Measurements from ENCODE around the gene HNRNPM. TPM values are rescaled to one million over a fixed set of nuclear protein-coding genes. Genes with fewer than 3 reads are reported as not detected.
A peak's percentile ranks its signal among the peaks of the same experiment; 100 is the strongest.

Gene HNRNPM
- total RNA-seq, 1 experiment from 2014 or later = 468 TPM

GRCh38 chr19:8445488-8446001 lies 770 bp downstream of the HNRNPM start:
- H3K36me3 Mint-ChIP-seq (ENCODE audit: insufficient read depth in 1 of 3, low read depth in 3 of 3) = peaks cover 21 to 33% (median 31%) of the 10 kb centered on the region in 3 experiments
- peaks cover 4% of the 10 kb centered on the region for H4K20me1 ChIP-seq (ENCODE audit: control insufficient read depth, insufficient read depth, insufficient read length)
- no peak overlapping the region for H2BK20ac ChIP-seq (ENCODE audit: low read depth, low read length, poor library complexity, severe bottlenecking)

More at GRCh38 chr19:8445488-8446001, 770 bp downstream of the HNRNPM start:
- Histone ChIP-seq H4K91ac (ENCODE audit: insufficient read length, low read depth, low read length) (peak overlapping the region; percentile 98), H2BK15ac (ENCODE audit: low read depth, low read length) (no peak overlapping the region), H2AFZ (ENCODE audit: low read length) (no peak overlapping the region), H4K5ac (ENCODE audit: insufficient read length, low read depth, low read length) (no peak overlapping the region), H3K79me2 (ENCODE audit: insufficient read depth, low read length) (peaks cover 51% of the 10 kb centered on the region), H2BK120ac (ENCODE audit: low read depth, low read length, poor library complexity, severe bottlenecking) (no peak overlapping the region), H3K14ac (ENCODE audit: insufficient read depth, low read length) (peak overlapping the region; percentile 98), H3K23me2 (ENCODE audit: insufficient read length, low read depth, low read length, poor library complexity, severe bottlenecking) (no peaks in the 10 kb centered on the region), H3K27me3 (ENCODE audit: insufficient read depth, low read length) (no peaks in the 10 kb centered on the region), H3K9ac (ENCODE audit: extremely low read depth, insufficient read length, low read length) (peak overlapping the region; percentile 95), H3K4ac (ENCODE audit: low read depth, low read length) (peak overlapping the region; percentile 94), H2BK12ac (ENCODE audit: insufficient read length, low read depth, low read length) (no peak overlapping the region), H3K18ac (ENCODE audit: insufficient read length, low read depth, low read length) (peak overlapping the region; percentile 96), H3K4me1 (ENCODE audit: insufficient read depth, low read length) (peaks cover 10% of the 10 kb centered on the region), H3K23ac (ENCODE audit: insufficient read length, low read depth, low read length) (no peak overlapping the region), H3K9me3 (ENCODE audit: control insufficient read depth, low read depth, low read length) (no peaks in the 10 kb centered on the region), H3K79me1 (ENCODE audit: insufficient read depth, low read depth, low read length, poor library complexity, severe bottlenecking) (no peaks in the 10 kb centered on the region), H2AK5ac (ENCODE audit: insufficient read length, low read length) (no peak overlapping the region), H3K56ac (ENCODE audit: insufficient read length, low read depth, low read length) (no peak overlapping the region), H4K8ac (replicated peaks; ENCODE audit: insufficient read length, low read depth, low read length) (no peak overlapping the region), H3K27ac (ENCODE audit: insufficient read length, low read depth, low read length) (no peak overlapping the region), H3T11ph (ENCODE audit: low read length) (no peak overlapping the region), H2BK5ac (ENCODE audit: insufficient read length, low read length) (no peak overlapping the region), H3K4me2 (ENCODE audit: insufficient read depth, insufficient read length, low read length) (peak overlapping the region; percentile 75)
- H3K9me3 Mint-ChIP-seq = 0 out of 5 replicates have a peak, but pooled peaks cover 0 to 3% of the 10 kb centered on the region in 2 experiments
- TF ChIP-seq CTCF (conservative IDR thresholded peaks at IDR 0.05) = no peak
- H3K4me3 Mint-ChIP-seq = peak overlapping the region; percentile 96 to 99
- WGBS (ENCODE audit: extremely low coverage, insufficient read length, low lambda C conversion rate) = no CpG with 5 or more reads among the region's 45 CpGs
- peak overlapping the region; percentile 42 to 96 (median 89) for H3K27ac Mint-ChIP-seq
- DNase-seq = no peak
- no peaks in the 10 kb centered on the region; the same call in 1 of the 2 replicates for H3K27me3 Mint-ChIP-seq (ENCODE audit: low read depth)
- peaks cover 50 to 60% of the 10 kb centered on the region in 2 experiments for H3K4me1 Mint-ChIP-seq

Measured in H9 (cell line).